Spinal cord (tissue), 10 donors: ENCODE results near the gene TESK2. TPM values are rescaled to one million over a fixed set of nuclear protein-coding genes. Genes with fewer than 3 reads are reported as not detected.

Source experiments
- DNase-seq, 6 donors: peaks; one replicate each; pipeline versions ENCODE4 v3.0.0 to v3.0.0-alpha.2; 2013 to 2015; ENCODE audit warnings: low spot score in 6 of 6, low read depth in 4 of 6
- H3K27ac ChIP-seq: one replicate; pipeline ENCODE4 v1.5.1; 2013; ENCODE audit warnings: low read depth, low read length, control low read depth
- H3K27me3 ChIP-seq: one replicate; pipeline ENCODE4 v1.6.1; 2013; ENCODE audit warnings: low read length; ENCODE audit not compliant: control insufficient read depth, insufficient read depth
- H3K36me3 ChIP-seq: one replicate; pipeline ENCODE4 v1.6.1; 2013; ENCODE audit warnings: low read length; ENCODE audit not compliant: control insufficient read depth, insufficient read depth
- H3K4me1 ChIP-seq: one replicate; pipeline ENCODE4 v1.6.1; 2013; ENCODE audit warnings: low read length; ENCODE audit not compliant: control insufficient read depth, insufficient read depth
- H3K4me3 ChIP-seq: one replicate; pipeline ENCODE4 v1.5.1; 2013; ENCODE audit warnings: low read depth, low read length, control low read depth
- H3K9me3 ChIP-seq: one replicate; pipeline ENCODE4 v1.6.1; 2013; ENCODE audit warnings: low read length; ENCODE audit not compliant: control insufficient read depth, insufficient read depth
- WGBS: methylation state at CpG from one replicate; pipeline ENCODE4 v1.1.5; 2013; ENCODE audit warnings: missing lambda C conversion rate; ENCODE audit not compliant: insufficient coverage; 5-methylcytosine and 5-hydroxymethylcytosine counted together
- polyA plus RNA-seq, 2 donors: library from polyadenylated mRNA; unstranded; fragments of 120-200 nt; gene quantifications; one replicate each; pipeline ENCODE4 v1.2.1, GENCODE V29; 2013; ENCODE audit not compliant: insufficient read length in 2 of 2
- total RNA-seq, 2 donors: library from RNA; depleted of rRNA in 1 of 2; stranded (reverse); fragments of 120-200 nt in 1 of 2; fragments of >200 nt in 1 of 2; gene quantifications; one replicate each; pipeline versions ENCODE4 v1.2.3 to v1.2.4, GENCODE V29; 2013 to 2014
- donor health status: healthy.

Gene TESK2
- total and polyA plus RNA-seq, 4 donors, result 4.0 to 7.3 (median 5.1) TPM

DNA sequence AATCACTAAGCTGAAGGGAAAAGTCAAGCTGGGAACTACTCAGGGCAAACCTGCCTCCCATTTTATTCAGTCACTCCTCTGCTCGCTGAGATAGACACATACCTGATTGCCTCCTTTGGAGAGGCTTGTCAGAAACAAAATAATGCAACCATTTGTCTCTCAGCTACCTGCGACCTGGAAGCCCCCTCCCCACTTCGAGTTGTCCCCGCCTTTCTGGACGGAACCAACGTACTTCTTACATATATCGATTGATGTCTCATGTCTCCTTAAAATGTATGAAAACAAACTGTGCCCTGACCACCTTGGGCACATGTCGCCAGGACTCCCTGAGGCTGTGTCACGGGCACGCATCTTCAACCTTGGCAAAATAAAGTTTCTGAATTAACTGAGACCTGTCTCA, 185.7 kb downstream of the TESK2 start:
- H3K36me3 ChIP-seq, result no peaks in the 10 kb centered on the region
- no peak for DNase-seq
- 79% methylated on average over 9 of the region's 10 CpGs for WGBS
- H3K4me1 ChIP-seq, result peaks cover 20% of the 10 kb centered on the region
- no peak overlapping the region for H3K4me3 ChIP-seq
- H3K27ac ChIP-seq, result no peak overlapping the region
- H3K9me3 ChIP-seq, result no peaks in the 10 kb centered on the region
- H3K27me3 ChIP-seq, result no peaks in the 10 kb centered on the region

DNA sequence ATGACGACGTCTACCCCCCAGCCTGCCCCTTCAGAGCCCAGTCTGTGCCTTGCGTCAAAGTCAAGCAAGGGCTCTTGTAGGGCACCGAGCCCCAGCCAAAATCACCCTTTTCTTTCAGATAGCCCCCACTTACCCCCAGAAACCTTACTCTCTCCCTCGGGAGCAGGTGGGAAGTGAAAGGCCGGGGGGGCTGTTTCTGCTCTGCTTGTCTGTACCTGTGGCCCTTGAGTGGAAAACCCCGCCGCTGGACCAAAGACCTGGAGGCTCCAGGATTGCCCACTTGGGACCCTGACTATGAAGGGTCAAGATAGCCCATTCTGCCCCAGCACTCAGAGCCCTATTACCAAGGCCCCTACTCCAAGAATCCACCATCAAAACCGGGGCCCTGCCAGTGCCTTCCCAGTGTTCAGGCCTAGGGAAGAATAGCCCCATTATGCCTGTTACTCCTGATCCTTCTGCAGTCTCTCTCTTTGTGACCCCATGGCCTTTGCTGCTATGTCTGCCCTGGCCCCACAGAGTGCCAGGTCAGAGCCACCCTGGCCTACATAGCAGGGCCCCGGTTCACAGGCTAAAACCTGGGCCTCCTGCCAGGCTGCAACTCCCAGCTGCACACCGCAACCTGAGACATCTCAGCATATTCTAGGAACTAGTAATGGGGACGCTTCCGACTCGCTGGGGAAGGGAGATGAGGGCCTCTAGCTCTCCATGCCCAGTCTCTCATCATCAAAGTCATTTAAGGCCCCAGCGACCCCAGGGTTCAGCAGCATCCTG, 186.5 kb downstream of the TESK2 start:
- Histone ChIP-seq H3K27ac (peak overlapping the region; percentile 94), H3K36me3 (no peaks in the 10 kb centered on the region), H3K4me3 (peak overlapping the region; percentile 81), H3K9me3 (no peaks in the 10 kb centered on the region), H3K4me1 (peaks cover 20% of the 10 kb centered on the region), H3K27me3 (no peaks in the 10 kb centered on the region)
- WGBS, result 57% methylated on average over 10 of the region's 15 CpGs
- no peak for DNase-seq

DNA sequence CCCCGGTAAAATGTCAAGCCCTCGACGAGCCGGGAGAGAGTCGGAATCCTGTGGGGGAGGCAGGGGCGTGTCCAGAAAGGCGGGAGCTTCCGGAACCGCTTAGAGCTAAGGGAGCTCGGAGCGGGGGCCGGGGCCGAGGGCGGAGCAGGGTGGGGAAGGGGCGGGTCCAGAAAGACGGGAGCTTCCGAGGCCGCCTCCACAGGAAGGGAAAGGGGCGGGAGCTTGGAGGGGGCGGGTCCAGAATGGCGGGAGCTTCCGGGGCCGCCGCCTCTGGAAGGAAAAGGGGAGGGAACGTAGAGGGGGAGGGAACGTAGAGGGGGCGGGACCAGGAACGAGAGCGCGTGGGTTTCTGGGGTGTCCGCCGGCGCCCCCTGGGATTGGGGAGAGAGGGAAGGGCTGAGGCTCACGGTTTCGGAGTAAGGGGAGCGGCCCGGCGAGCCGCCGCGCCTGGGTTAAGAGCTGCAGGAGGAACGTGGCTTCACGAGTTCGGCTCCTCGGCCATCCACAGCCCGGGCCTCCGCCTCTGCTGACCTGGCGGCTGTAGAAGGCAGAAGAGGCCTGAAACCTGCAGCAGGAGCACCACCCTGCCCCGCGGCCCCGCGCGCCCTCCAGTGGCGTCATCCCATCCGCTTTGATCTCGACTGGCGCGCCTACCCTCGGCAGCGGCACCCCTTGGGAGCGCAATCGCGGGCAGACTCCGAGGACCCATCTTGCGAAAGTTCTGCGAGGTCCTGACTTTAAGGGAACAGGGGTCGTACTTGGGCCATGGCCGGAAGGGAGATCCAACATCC, 187.2 kb downstream of the TESK2 start:
- no peaks in the 10 kb centered on the region for H3K27me3 ChIP-seq
- H3K36me3 ChIP-seq, result no peaks in the 10 kb centered on the region
- DNase-seq, result peak; percentile 88 to 99 (median 95)
- H3K9me3 ChIP-seq, result no peaks in the 10 kb centered on the region
- H3K27ac ChIP-seq, result peak overlapping the region; percentile 94
- H3K4me1 ChIP-seq, result peaks cover 20% of the 10 kb centered on the region
- WGBS, result 0% methylated on average over 68 of the region's 68 CpGs
- H3K4me3 ChIP-seq, result peak overlapping the region; percentile 81

DNA sequence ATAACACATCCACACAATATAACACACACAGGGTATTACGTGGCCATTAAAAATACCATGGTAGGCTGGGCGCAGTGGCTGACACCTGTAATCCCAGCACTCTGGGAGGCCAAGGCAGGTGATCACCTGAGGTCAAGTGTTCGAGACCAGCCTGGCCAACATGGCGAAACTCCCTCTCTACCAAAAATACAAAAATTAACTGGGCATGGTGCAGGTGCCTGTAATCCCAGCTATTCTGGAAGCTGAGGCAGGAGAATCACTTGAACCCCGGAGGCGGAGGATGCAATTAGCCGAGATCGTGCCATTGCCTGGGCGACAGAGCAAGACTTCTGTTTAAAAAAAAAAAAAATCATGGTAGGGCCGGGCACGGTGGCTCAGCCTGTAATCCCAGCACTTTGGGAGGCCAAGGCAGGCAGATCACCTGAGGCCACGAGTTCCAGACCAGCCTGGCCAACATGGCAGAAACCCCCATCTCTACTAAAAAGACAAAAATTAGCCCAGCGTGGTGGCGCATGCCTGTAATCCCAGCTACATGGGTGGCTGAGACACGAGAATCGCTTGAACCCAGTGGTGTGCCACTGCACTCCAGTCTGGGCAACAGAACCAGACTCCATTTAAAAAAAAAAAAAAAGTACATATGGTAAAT, 188.3 kb downstream of the TESK2 start:
- Histone ChIP-seq H3K27me3 (no peaks in the 10 kb centered on the region), H3K27ac (no peak overlapping the region), H3K36me3 (no peaks in the 10 kb centered on the region), H3K4me1 (peaks cover 22% of the 10 kb centered on the region), H3K4me3 (peak overlapping the region; percentile 81), H3K9me3 (no peaks in the 10 kb centered on the region)
- WGBS, result 70% methylated on average over 12 of the region's 16 CpGs
- no peak for DNase-seq

DNA sequence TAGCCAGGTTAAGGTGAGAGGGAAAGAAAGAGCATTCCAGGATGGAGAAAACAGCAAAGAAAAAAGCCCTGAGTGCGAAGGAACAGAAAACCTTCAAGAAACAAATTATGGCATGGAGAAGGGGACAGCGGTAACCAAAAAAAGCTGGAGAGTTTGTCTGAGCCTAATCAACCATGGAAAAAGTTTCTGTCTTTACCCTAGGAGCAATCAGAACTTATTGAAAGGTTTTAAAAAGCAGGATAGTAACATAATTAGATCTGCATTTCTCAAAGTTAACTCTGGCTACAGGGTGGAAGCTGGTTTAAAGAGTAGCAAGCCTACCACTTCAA, 190.3 kb downstream of the TESK2 start:
- peaks cover 25% of the 10 kb centered on the region for H3K4me1 ChIP-seq
- H3K27ac ChIP-seq, result no peak overlapping the region
- no peak overlapping the region for H3K4me3 ChIP-seq
- no peaks in the 10 kb centered on the region for H3K36me3 ChIP-seq
- no peaks in the 10 kb centered on the region for H3K27me3 ChIP-seq
- H3K9me3 ChIP-seq, result no peaks in the 10 kb centered on the region
- no CpG with 5 or more reads among the region's 2 CpGs for WGBS
- DNase-seq, result no peak

DNA sequence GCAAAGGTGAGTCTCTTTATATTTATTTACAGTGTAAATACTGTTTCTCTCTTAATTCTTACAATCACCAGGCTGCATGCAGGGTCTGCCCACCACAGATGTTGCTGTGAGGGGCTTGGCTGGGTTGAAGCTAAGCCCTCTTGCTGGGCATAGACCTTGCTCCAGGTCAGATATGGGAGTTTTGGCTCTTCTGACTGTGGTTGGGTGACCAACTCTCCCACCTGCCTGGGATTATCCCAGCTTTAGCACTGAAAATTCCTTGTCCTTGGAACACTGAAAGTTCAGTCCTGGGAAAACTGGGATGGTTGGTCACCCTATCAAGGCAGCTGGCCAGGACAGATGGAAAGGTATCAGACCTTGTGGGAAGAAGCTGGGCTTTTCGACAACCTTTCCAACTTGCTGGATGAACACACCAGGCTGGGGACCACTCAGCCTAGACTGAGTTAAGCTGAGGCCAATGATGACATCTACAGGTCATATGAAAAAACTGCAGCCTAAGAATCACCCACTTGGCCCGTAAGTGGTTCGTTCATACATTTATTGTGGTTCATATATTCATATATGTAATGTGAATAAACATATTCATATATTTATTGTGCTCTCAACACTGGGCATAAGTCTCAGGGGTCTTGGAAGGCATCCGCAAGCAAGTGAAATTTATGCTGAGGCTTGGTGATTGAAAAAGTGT, 190.8 kb downstream of the TESK2 start:
- Histone ChIP-seq H3K36me3 (no peaks in the 10 kb centered on the region), H3K9me3 (no peaks in the 10 kb centered on the region), H3K4me3 (no peak overlapping the region), H3K27ac (no peak overlapping the region), H3K27me3 (no peaks in the 10 kb centered on the region), H3K4me1 (peaks cover 25% of the 10 kb centered on the region)
- DNase-seq, result peak in 5 of 6 donors; percentile 49 to 95 (median 70)
- 0% methylated on average over 1 of the region's 4 CpGs for WGBS

DNA sequence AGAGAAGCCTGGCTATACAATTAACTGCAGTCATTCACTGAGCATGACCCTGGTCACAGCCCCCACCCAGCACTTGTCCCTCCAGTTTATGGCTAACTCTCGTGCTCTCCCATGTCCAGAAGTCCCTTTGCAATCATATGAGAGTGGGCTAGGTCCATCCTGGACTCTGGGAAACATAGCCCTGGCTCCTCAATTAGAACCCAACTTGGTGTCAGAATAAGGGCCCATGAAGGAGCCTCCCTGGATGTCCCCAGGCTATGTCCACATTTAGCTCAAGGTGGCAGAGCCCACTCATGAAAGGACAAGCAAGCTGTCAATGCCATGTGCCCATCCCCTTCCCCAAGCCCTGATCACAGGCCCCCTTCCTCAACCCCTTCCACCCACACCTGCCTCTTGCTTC, 191.7 kb downstream of the TESK2 start:
- Histone ChIP-seq H3K9me3 (no peaks in the 10 kb centered on the region), H3K27ac (no peak overlapping the region), H3K27me3 (no peaks in the 10 kb centered on the region), H3K4me3 (no peak overlapping the region), H3K36me3 (no peaks in the 10 kb centered on the region), H3K4me1 (peaks cover 18% of the 10 kb centered on the region)
- no peak for DNase-seq
- 50% methylated on average over 1 of the region's 1 CpG for WGBS

DNA sequence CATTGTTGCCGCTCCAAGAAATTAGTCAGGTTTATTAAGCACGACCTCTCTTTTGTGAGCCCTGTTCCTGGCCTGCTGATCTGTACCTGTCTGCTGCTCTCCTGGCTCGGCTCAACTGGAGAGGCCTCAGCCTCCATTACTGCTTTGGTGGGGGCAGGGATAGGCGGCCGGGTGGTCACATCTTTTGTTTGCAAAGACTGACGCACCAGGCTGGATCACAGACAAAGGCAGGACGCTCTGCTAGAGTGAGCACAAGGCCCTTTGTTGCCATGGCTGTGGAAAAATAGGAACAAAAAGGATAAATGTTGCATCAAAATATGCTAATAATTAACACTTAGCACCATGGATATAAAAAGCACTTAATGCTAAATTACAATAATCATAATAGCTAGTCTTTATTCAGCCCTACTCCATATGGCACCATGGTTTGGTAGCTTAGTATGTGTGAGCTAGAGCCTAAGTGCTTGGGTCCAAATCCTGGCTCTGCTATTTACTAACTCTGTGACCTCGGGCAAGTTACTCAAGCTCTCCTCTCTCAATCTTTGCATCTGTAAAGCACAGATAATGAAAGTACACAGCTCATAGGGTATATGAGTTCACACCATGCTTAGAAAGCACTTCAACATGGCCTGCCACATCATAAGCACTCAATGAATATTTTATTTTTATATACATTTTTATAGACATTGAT, 193.2 kb downstream of the TESK2 start:
- WGBS, result 45% methylated on average over 6 of the region's 8 CpGs
- peak in 2 of 6 donors; percentile 29 for DNase-seq
- Histone ChIP-seq H3K36me3 (no peaks in the 10 kb centered on the region), H3K27me3 (no peaks in the 10 kb centered on the region), H3K4me1 (peaks cover 8% of the 10 kb centered on the region), H3K27ac (no peak overlapping the region), H3K4me3 (no peak overlapping the region), H3K9me3 (no peaks in the 10 kb centered on the region)
